Epithelial cell of esophagus (primary cell): ENCODE data around the gene LDB2.

ENCODE experiments used
- DNase-seq: peaks from one replicate; pipeline ENCODE4 v3.0.0; 2010; ENCODE audit warnings: low read depth
- H3K4me3 ChIP-seq: 2 replicates; pipeline ENCODE4 v1.5.1; 2011; ENCODE audit warnings: mild to moderate bottlenecking, low read length, control low read depth
- TF ChIP-seq, protein P1 (sequence below): IDR thresholded peaks from 2 replicates; pipeline ENCODE4 v1.5.1; 2011; ENCODE audit warnings: low read depth, mild to moderate bottlenecking, low read length, control low read depth, inconsistent platforms; ENCODE audit not compliant: insufficient read depth; ENCODE audit errors: missing control alignments

Gene LDB2

GRCh38 chr4:16867827-16868226, 30.6 kb downstream of the LDB2 start:
- no peak for DNase-seq
- no peak overlapping the region for H3K4me3 ChIP-seq
- TF ChIP-seq, protein P1, sequence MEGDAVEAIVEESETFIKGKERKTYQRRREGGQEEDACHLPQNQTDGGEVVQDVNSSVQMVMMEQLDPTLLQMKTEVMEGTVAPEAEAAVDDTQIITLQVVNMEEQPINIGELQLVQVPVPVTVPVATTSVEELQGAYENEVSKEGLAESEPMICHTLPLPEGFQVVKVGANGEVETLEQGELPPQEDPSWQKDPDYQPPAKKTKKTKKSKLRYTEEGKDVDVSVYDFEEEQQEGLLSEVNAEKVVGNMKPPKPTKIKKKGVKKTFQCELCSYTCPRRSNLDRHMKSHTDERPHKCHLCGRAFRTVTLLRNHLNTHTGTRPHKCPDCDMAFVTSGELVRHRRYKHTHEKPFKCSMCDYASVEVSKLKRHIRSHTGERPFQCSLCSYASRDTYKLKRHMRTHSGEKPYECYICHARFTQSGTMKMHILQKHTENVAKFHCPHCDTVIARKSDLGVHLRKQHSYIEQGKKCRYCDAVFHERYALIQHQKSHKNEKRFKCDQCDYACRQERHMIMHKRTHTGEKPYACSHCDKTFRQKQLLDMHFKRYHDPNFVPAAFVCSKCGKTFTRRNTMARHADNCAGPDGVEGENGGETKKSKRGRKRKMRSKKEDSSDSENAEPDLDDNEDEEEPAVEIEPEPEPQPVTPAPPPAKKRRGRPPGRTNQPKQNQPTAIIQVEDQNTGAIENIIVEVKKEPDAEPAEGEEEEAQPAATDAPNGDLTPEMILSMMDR, result no peak

- no peak for DNase-seq
- H3K4me3 ChIP-seq, result no peak overlapping the region
- TF ChIP-seq, protein P1, result no peak
Observed at GRCh38 chr4:16866974-16867373, 31.5 kb downstream of the LDB2 start.

GRCh38 chr4:16865897-16866283, 32.6 kb downstream of the LDB2 start:
- no peak overlapping the region for H3K4me3 ChIP-seq
- DNase-seq, result no peak
- TF ChIP-seq, protein P1, result no peak

DNA sequence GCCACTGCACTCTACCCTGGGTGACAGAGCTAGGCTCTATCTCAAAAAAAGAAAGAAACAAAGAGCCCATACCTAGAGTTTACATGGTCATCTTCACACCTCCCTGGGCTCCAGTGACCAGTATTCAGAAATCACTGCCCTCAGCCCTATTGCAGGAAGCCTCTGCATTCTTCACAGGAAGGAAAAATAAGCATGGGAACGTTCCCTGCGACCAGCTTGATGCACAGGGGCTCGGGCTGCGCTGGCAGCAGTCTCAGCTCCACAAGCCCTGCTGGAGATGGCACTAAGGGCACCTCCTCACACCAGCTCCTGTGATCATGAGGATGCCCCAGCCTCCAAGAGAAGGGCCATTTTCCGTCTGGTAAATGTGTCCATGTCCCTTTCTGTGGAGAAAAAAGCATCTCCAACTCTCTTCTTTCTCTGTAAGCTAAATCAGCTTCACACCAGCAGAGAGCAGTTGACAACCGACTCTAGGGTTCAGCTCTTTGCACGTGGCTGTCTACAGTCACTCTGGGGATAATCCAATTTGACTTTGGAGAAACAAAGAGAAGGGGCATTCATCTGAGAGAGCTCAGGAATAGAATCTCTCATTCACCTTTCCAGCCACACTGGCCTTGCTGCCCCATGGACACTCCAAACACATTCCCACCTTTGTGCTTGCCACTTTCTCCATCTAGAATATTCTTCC, 33.1 kb downstream of the LDB2 start:
- TF ChIP-seq, protein P1, result no peak
- DNase-seq, result no peak

GRCh38 chr4:16864199-16864598, 34.2 kb downstream of the LDB2 start:
- TF ChIP-seq, protein P1, result no peak
- DNase-seq, result no peak
- H3K4me3 ChIP-seq, result no peak overlapping the region

More for the DNA sequence above, 33.1 kb downstream of the LDB2 start:
- H3K4me3 ChIP-seq, result no peak overlapping the region

- TF ChIP-seq, protein P1, result no peak
- H3K4me3 ChIP-seq, result no peak overlapping the region
- no peak for DNase-seq
Observed at GRCh38 chr4:16862697-16863096, 35.7 kb downstream of the LDB2 start.

DNA sequence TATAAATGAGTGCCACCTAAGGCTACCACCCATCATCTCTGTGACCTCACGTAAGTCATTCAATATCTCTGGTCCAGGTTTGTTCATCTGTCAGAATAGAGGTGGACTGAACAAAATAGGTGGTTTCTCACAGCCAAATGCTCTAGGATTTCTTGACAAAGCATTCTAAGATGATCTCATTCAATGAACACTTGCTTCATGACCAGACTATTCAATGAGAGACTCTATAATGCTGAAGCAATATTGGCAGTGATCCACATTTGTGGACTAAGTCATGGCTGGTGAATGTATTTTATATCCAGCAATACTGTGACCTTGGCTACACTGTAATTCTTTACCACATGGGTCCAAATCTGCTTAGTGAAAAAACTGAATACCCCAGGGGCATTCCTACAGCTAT, 37.9 kb downstream of the LDB2 start:
- TF ChIP-seq, protein P1, result no peak

More for the DNA sequence above, 37.9 kb downstream of the LDB2 start:
- peak; percentile 10 for DNase-seq
- H3K4me3 ChIP-seq, result no peak overlapping the region
